GM23338 (cell line): ENCODE measurements around the gene XRCC4. TPM values are rescaled to one million over a fixed set of nuclear protein-coding genes. Genes with fewer than 3 reads are reported as not detected.
"Not testable (repeated sequence)": the region's sequence is repeated elsewhere in the genome, so short reads cannot be mapped to it uniquely, and the experiment has no call there.

Source experiments
- ATAC-seq: fragments of 200-7000 bp; cut with Tn5 transposase; 3 replicates; pipeline ENCODE4 v1.9.1; 2020
- DNase-seq: peaks from one replicate; pipeline ENCODE4 v3.0.0-alpha.2; 2015; ENCODE audit warnings: low spot score
- H2AFZ ChIP-seq: fragments of 200-600 bp; sonication (generic); 2 replicates; pipeline ENCODE4 v1.8.0; 2016; ENCODE audit warnings: antibody characterized with exemption, mild to moderate bottlenecking, moderate library complexity
- H3F3A ChIP-seq: fragments of 200-600 bp; sonication (generic); replicated peaks from 2 replicates; pipeline ENCODE4 v1.8.0; 2017; ENCODE audit warnings: antibody characterized with exemption, mixed run types, low read depth
- H3K27ac ChIP-seq: fragments of 200-600 bp; sonication (generic); 2 replicates; pipeline ENCODE4 v1.6.1; 2016; ENCODE audit warnings: low read depth
- H3K27me3 ChIP-seq: fragments of 200-600 bp; sonication (generic); 2 replicates; pipeline ENCODE4 v1.8.0; 2016; ENCODE audit warnings: mild to moderate bottlenecking, mixed run types, moderate library complexity; ENCODE audit not compliant: insufficient read depth
- H3K36me3 ChIP-seq: fragments of 200-600 bp; sonication (generic); 2 replicates; pipeline ENCODE4 v1.8.0; 2016; ENCODE audit warnings: mild to moderate bottlenecking; ENCODE audit not compliant: insufficient read depth
- H3K4me1 ChIP-seq: fragments of 200-600 bp; sonication (generic); 2 replicates; pipeline ENCODE4 v1.8.0; 2016; ENCODE audit warnings: mild to moderate bottlenecking, moderate library complexity; ENCODE audit not compliant: insufficient read depth
- H3K4me2 ChIP-seq: fragments of 200-600 bp; sonication (generic); 2 replicates; pipeline ENCODE4 v1.7.1; 2017; ENCODE audit warnings: mixed run types
- H3K4me3 ChIP-seq: fragments of 200-600 bp; sonication (generic); 2 replicates; pipeline ENCODE4 v1.6.1; 2016; ENCODE audit warnings: mixed run types
- H3K79me2 ChIP-seq: fragments of 200-600 bp; sonication (generic); replicated peaks from 2 replicates; pipeline ENCODE4 v1.8.0; 2017; ENCODE audit warnings: mild to moderate bottlenecking; ENCODE audit not compliant: insufficient read depth
- H3K9me2 ChIP-seq: fragments of 200-600 bp; sonication (generic); 2 replicates; pipeline ENCODE4 v1.8.0; 2017; ENCODE audit not compliant: insufficient read depth
- H4K20me1 ChIP-seq: fragments of 200-600 bp; sonication (generic); replicated peaks from 2 replicates; pipeline ENCODE4 v1.8.0; 2017; ENCODE audit warnings: mild to moderate bottlenecking; ENCODE audit not compliant: insufficient read depth
- H3K27ac Mint-ChIP-seq: 2 replicates; pipeline ENCODE4 v1.8.0; 2020; ENCODE audit warnings: inconsistent platforms, mild to moderate bottlenecking, moderate library complexity, mixed read lengths
- H3K27me3 Mint-ChIP-seq: 3 replicates; pipeline ENCODE4 v1.8.0; 2022; ENCODE audit warnings: low read depth, mild to moderate bottlenecking, moderate library complexity, mixed read lengths, inconsistent platforms; ENCODE audit not compliant: insufficient read depth, poor library complexity
- H3K36me3 Mint-ChIP-seq: 3 replicates; pipeline ENCODE4 v1.8.0; 2021; ENCODE audit warnings: low read depth, mild to moderate bottlenecking, inconsistent platforms, moderate library complexity, mixed read lengths
- H3K4me1 Mint-ChIP-seq: 3 replicates; pipeline ENCODE4 v1.8.0; 2020; ENCODE audit warnings: mild to moderate bottlenecking, inconsistent platforms, mixed read lengths
- H3K4me3 Mint-ChIP-seq: 3 replicates; pipeline ENCODE4 v1.8.0; 2021; ENCODE audit warnings: moderate library complexity, mild to moderate bottlenecking, inconsistent platforms, mixed read lengths
- H3K9me3 Mint-ChIP-seq: 3 replicates; pipeline ENCODE4 v1.8.0; 2020; ENCODE audit warnings: moderate library complexity, mild to moderate bottlenecking, inconsistent platforms, mixed read lengths
- EZH2phosphoT487 ChIP-seq: fragments of 200-600 bp; sonication (generic); IDR thresholded peaks from one replicate; pipeline ENCODE4 v1.8.1; 2018; ENCODE audit warnings: antibody characterized with exemption; ENCODE audit not compliant: unreplicated experiment
- POLR2AphosphoS5 ChIP-seq: IDR thresholded peaks from 2 replicates; pipeline ENCODE4 v1.6.1; 2016; ENCODE audit warnings: antibody characterized with exemption, low read depth
- STAT1 ChIP-seq: IDR thresholded peaks from one replicate; pipeline ENCODE4 v1.6.1; 2016; ENCODE audit warnings: antibody characterized with exemption; ENCODE audit not compliant: unreplicated experiment
- ZNF114 ChIP-seq: fragments of 250-450 bp; sonication (Bioruptor Pico); IDR thresholded peaks from 2 replicates; pipeline ENCODE4 v1.5.0; 2020; ENCODE audit warnings: mild to moderate bottlenecking, moderate library complexity
- polyA plus RNA-seq: library from polyadenylated mRNA; unstranded; fragments of >200 nt; fragmentation: Nextera tagmentation; extraction: Ambion mirVana; gene quantifications from 2 replicates; pipeline ENCODE4 v1.2.1, GENCODE V29; 2016
- total RNA-seq: library from RNA; depleted of rRNA; stranded (reverse); fragments of >200 nt; shearing (Covaris generic); gene quantifications from 2 replicates; pipeline ENCODE4 v1.2.3, GENCODE V29; 2014
- TF ChIP-seq, protein P1 (sequence below): IDR thresholded peaks from one replicate; pipeline ENCODE4 v1.6.1; 2018; ENCODE audit warnings: antibody characterized with exemption; ENCODE audit not compliant: unreplicated experiment
- TF ChIP-seq, protein P2 (sequence below): fragments of 250-450 bp; sonication (Bioruptor Pico); IDR thresholded peaks from 2 replicates; pipeline ENCODE4 v1.5.0; 2020; ENCODE audit warnings: mild to moderate bottlenecking, moderate library complexity

The XRCC4 gene
- total and polyA plus RNA-seq, 2 experiments from 2014 or later: 11.5 to 22.4 TPM

DNA sequence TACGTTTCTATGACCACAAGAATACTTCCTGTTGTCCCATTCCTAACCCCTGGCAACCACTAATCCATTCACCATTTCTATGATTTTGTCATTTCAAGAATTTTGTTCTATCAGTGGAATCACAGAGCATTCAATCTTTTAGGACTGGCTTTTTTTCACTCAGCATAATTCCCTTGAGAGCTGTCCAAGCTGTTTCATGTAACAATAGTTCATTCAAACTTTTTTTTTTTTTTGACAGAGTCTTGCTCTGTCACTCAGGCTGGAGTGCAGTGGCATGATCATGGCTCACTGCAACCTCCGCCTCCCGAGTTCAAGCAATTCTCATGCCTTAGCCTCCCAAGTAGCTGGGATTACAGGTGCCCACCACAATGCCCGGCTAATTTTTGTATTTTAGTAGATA is 75.6 kb downstream of the XRCC4 start:
- H3K27me3 ChIP-seq, DNase-seq, H3K4me3 ChIP-seq, H3K4me1 Mint-ChIP-seq, H3K79me2 ChIP-seq, H3K27ac ChIP-seq, H3K27me3 Mint-ChIP-seq, H3K27ac Mint-ChIP-seq, ATAC-seq, H3K4me1 ChIP-seq, H3K4me3 Mint-ChIP-seq, H3F3A ChIP-seq, H2AFZ ChIP-seq, H4K20me1 ChIP-seq, H3K36me3 Mint-ChIP-seq, H3K4me2 ChIP-seq, H3K9me2 ChIP-seq, H3K9me3 Mint-ChIP-seq, H3K36me3 ChIP-seq: not testable (repeated sequence)

DNA sequence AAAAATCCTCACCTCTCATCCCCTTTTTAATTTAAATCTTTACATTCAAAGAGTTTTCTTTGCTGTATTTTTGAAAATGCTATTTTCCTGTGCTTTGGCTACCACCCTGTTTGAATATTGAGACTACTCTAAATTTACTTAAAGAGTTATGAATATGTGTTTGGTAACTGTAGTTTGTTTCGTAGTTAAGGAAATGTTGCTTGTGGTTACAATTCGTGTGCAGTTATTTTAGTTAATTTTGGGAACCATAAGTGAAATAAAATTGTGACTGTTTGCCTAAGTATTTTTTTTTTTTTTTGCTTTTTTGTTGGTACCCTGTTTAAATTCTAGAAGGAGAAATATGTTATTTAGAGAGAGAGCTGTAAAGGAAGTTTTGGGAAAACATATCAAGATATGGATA is 78.7 kb downstream of the XRCC4 start:
- H4K20me1 ChIP-seq: no peaks in the 10 kb centered on the region
- TF ChIP-seq EZH2phosphoT487: no peak
- no peak for TF ChIP-seq POLR2AphosphoS5
- TF ChIP-seq STAT1: no peak
- H3K9me3 Mint-ChIP-seq: no peaks in the 10 kb centered on the region
- H3K36me3 ChIP-seq: no peaks in the 10 kb centered on the region
- H3K27me3 Mint-ChIP-seq: peaks cover 2% of the 10 kb centered on the region
- no peak for ATAC-seq
- no peaks in the 10 kb centered on the region for H3K79me2 ChIP-seq
- no peaks in the 10 kb centered on the region for H3F3A ChIP-seq
- H3K4me3 ChIP-seq: no peak overlapping the region
- H3K4me3 Mint-ChIP-seq: no peak overlapping the region
- DNase-seq: no peak
- H3K27ac ChIP-seq: no peak overlapping the region
- no peaks in the 10 kb centered on the region for H3K4me1 Mint-ChIP-seq
- H2AFZ ChIP-seq: no peak overlapping the region
- no peaks in the 10 kb centered on the region for H3K36me3 Mint-ChIP-seq
- no peaks in the 10 kb centered on the region for H3K27me3 ChIP-seq
- H3K4me1 ChIP-seq: no peaks in the 10 kb centered on the region
- H3K4me2 ChIP-seq: no peak overlapping the region
- no peaks in the 10 kb centered on the region for H3K9me2 ChIP-seq
- H3K27ac Mint-ChIP-seq: no peak overlapping the region

DNA sequence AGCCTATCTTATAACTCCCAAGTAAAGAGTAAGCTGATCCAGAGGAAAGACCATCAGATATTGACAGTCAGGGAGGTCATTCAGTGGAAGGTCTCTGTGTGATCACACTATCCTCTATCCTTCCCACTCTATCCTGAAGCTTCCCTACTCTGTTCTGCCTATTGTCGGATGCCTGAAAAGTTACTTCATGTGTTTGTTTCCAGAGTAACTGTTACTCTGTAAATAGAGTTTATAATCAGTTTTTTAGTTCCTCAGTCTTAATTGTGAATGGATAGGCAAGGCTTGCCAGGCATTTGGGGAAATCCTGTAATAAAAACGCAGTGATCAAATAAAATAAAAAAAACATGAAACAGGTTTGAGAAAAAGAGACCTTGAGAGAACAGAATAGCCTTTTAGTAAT is 79.8 kb downstream of the XRCC4 start:
- H3K4me1 ChIP-seq: no peaks in the 10 kb centered on the region
- H3K27me3 ChIP-seq: no peaks in the 10 kb centered on the region
- no peak overlapping the region for H3K4me3 Mint-ChIP-seq
- no peak overlapping the region for H3K4me2 ChIP-seq
- peak; percentile 44; the same call in 2 of the 3 replicates for ATAC-seq
- no peaks in the 10 kb centered on the region for H3K36me3 ChIP-seq
- no peaks in the 10 kb centered on the region for H4K20me1 ChIP-seq
- no peaks in the 10 kb centered on the region for H3K79me2 ChIP-seq
- no peak overlapping the region for H3K4me3 ChIP-seq
- H3K27me3 Mint-ChIP-seq: peaks cover 2% of the 10 kb centered on the region
- H3K4me1 Mint-ChIP-seq: no peaks in the 10 kb centered on the region
- no peaks in the 10 kb centered on the region for H3K9me3 Mint-ChIP-seq
- H3K9me2 ChIP-seq: no peaks in the 10 kb centered on the region
- no peak for DNase-seq
- no peaks in the 10 kb centered on the region for H3K36me3 Mint-ChIP-seq
- H3F3A ChIP-seq: no peaks in the 10 kb centered on the region
- no peak overlapping the region for H2AFZ ChIP-seq
- 0 out of 2 replicates have a peak overlapping the region, but pooled peaks have one; percentile 4 for H3K27ac ChIP-seq
- no peak overlapping the region for H3K27ac Mint-ChIP-seq
- no peak for TF ChIP-seq EZH2phosphoT487
- TF ChIP-seq POLR2AphosphoS5: no peak
- TF ChIP-seq, protein P1, sequence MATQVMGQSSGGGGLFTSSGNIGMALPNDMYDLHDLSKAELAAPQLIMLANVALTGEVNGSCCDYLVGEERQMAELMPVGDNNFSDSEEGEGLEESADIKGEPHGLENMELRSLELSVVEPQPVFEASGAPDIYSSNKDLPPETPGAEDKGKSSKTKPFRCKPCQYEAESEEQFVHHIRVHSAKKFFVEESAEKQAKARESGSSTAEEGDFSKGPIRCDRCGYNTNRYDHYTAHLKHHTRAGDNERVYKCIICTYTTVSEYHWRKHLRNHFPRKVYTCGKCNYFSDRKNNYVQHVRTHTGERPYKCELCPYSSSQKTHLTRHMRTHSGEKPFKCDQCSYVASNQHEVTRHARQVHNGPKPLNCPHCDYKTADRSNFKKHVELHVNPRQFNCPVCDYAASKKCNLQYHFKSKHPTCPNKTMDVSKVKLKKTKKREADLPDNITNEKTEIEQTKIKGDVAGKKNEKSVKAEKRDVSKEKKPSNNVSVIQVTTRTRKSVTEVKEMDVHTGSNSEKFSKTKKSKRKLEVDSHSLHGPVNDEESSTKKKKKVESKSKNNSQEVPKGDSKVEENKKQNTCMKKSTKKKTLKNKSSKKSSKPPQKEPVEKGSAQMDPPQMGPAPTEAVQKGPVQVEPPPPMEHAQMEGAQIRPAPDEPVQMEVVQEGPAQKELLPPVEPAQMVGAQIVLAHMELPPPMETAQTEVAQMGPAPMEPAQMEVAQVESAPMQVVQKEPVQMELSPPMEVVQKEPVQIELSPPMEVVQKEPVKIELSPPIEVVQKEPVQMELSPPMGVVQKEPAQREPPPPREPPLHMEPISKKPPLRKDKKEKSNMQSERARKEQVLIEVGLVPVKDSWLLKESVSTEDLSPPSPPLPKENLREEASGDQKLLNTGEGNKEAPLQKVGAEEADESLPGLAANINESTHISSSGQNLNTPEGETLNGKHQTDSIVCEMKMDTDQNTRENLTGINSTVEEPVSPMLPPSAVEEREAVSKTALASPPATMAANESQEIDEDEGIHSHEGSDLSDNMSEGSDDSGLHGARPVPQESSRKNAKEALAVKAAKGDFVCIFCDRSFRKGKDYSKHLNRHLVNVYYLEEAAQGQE: no peak
- TF ChIP-seq, protein P2, sequence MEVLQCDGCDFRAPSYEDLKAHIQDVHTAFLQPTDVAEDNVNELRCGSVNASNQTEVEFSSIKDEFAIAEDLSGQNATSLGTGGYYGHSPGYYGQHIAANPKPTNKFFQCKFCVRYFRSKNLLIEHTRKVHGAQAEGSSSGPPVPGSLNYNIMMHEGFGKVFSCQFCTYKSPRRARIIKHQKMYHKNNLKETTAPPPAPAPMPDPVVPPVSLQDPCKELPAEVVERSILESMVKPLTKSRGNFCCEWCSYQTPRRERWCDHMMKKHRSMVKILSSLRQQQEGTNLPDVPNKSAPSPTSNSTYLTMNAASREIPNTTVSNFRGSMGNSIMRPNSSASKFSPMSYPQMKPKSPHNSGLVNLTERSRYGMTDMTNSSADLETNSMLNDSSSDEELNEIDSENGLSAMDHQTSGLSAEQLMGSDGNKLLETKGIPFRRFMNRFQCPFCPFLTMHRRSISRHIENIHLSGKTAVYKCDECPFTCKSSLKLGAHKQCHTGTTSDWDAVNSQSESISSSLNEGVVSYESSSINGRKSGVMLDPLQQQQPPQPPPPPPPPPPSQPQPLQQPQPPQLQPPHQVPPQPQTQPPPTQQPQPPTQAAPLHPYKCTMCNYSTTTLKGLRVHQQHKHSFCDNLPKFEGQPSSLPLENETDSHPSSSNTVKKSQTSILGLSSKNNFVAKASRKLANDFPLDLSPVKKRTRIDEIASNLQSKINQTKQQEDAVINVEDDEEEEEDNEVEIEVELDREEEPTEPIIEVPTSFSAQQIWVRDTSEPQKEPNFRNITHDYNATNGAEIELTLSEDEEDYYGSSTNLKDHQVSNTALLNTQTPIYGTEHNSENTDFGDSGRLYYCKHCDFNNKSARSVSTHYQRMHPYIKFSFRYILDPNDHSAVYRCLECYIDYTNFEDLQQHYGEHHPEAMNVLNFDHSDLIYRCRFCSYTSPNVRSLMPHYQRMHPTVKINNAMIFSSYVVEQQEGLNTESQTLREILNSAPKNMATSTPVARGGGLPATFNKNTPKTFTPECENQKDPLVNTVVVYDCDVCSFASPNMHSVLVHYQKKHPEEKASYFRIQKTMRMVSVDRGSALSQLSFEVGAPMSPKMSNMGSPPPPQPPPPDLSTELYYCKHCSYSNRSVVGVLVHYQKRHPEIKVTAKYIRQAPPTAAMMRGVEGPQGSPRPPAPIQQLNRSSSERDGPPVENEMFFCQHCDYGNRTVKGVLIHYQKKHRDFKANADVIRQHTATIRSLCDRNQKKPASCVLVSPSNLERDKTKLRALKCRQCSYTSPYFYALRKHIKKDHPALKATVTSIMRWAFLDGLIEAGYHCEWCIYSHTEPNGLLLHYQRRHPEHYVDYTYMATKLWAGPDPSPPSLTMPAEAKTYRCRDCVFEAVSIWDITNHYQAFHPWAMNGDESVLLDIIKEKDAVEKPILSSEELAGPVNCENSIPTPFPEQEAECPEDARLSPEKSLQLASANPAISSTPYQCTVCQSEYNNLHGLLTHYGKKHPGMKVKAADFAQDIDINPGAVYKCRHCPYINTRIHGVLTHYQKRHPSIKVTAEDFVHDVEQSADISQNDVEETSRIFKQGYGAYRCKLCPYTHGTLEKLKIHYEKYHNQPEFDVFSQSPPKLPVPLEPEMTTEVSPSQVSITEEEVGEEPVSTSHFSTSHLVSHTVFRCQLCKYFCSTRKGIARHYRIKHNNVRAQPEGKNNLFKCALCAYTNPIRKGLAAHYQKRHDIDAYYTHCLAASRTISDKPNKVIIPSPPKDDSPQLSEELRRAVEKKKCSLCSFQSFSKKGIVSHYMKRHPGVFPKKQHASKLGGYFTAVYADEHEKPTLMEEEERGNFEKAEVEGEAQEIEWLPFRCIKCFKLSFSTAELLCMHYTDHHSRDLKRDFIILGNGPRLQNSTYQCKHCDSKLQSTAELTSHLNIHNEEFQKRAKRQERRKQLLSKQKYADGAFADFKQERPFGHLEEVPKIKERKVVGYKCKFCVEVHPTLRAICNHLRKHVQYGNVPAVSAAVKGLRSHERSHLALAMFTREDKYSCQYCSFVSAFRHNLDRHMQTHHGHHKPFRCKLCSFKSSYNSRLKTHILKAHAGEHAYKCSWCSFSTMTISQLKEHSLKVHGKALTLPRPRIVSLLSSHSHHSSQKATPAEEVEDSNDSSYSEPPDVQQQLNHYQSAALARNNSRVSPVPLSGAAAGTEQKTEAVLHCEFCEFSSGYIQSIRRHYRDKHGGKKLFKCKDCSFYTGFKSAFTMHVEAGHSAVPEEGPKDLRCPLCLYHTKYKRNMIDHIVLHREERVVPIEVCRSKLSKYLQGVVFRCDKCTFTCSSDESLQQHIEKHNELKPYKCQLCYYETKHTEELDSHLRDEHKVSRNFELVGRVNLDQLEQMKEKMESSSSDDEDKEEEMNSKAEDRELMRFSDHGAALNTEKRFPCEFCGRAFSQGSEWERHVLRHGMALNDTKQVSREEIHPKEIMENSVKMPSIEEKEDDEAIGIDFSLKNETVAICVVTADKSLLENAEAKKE (CRISPR knock-in tag): no peak
- no peak for TF ChIP-seq ZNF114 (CRISPR knock-in tag)
